GM18870 (cell line): ENCODE measurements around the gene CADM4.
"Not testable (repeated sequence)": the region's sequence is repeated elsewhere in the genome, so short reads cannot be mapped to it uniquely, and the experiment has no call there.

Experiments used
- ATAC-seq: cut with Tn5 transposase; IDR thresholded peaks from one replicate; pipeline ENCODE4 v1.9.1; 2021; ENCODE audit warnings: moderate library complexity; ENCODE audit not compliant: unreplicated experiment

The CADM4 gene

DNA sequence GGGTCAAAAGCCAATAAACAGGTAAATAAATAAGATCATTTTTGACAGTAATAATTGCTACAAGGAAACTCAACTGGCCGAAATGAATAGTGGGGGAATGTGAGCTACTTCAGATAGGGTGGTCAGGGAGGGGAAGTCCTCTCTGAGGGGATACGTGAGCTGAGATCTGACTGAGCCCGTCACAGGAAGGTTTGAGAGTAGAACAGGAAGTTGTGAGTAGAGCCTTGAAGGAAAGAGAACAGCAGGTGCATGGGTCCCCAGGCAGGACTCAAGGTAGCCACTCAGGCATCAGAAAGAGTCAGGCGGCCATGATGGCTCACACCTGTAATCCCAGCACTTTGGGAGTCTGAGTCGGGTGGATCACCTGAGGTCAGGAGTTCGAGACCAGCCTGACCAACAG, 50.0 kb downstream of the CADM4 start:
- no peak for ATAC-seq

DNA sequence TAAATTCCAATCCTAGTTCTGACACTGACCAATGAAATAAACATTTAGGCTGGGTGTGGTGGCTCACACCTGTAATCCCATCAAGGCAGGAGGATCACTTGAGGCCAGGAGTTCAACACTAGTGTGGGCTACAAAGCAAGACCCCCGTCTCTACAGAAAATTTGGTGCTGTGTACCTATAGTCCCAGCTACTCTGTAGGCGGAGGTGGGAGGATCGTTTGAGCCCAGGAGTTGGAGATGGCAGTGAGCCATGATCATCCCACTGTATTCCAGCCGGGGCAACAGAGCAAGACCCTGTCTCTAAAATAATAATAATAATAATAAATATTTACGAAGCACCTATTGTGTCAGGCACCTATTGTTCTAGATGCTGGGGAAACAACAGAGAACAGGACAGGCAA, 50.4 kb downstream of the CADM4 start:
- no peak for ATAC-seq

DNA sequence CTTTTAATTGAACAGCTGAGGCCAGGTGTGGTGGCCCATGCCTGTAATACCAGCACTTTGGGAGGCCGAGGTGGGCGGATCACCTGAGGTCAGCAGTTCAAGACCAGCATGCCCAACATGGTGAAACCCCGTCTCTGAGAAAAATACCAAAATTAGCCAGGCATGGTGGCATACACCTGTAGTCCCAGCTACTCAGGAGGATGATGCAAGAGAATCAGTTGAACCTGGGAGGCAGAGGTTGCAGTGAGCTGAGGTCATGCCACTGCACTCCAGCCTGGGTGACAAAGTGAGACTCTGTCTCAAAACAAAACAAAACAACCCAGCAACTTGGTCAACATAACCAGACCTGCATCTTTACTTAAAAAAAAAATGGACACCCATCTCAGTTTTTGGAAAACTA, 52.6 kb downstream of the CADM4 start:
- not testable (repeated sequence) for ATAC-seq

DNA sequence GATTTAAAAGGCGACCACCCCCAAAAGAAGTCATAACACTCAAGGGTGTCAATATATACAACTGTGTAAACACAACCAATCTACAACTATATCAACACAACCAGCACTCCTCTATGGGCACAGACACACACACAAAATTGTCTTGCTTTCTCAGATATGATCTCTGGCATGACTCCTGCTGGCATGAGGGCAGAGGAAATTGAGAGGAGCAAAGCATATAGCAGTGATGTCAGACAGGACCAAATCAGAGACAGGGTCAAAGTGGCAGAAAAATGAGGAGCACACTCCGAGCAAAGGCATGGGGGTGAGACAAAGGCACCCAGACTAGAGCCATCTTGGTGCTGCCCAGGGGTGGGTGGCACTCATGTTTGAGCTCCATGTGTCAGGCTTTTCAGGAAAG, 53.3 kb downstream of the CADM4 start:
- ATAC-seq = no peak

DNA sequence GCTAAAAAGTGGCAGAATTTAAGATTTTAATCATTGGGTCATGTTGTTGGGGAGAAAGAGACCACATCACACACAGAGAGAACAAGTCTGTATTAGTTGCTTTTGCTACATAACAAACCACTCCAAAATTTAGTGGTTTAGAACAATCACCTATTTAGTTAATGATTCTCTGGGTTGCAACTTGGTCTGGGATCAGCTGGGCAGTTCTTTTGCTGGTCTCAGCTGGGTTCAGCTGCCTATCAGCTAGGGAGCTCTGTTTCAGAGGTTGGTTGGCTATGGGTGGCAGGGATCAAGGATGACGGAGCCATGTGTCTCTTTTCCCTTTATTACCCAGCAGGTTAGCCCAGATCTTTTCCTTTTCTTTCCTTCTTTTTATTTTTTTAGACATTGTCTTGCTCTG, 55.2 kb downstream of the CADM4 start:
- ATAC-seq = no peak

- no peak for ATAC-seq
Measured at GRCh38 chr19:43582495-43582894, 57.2 kb downstream of the CADM4 start.

DNA sequence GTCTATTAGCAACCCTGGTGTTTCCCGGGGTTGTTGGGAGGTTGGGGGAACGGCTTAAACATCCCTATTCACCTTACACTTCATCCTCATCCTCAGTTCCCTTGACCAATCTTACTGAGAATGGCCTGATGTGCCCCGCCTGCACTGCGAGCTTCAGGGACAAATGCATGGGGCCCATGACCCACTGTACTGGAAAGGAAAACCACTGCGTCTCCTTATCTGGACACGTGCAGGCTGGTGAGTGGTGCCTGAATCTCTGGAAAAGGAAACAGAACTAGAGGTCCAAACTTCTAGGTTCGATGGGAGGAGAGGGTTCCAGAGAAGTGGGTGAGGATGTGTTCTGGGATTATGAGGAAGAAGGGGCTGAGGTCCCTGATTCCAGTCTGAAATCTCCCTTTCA, 58.2 kb downstream of the CADM4 start:
- ATAC-seq = no peak

- ATAC-seq = no peak
Measured at GRCh38 chr19:43578787-43579186, 60.9 kb downstream of the CADM4 start.

- ATAC-seq = no peak
Measured at GRCh38 chr19:43575955-43576878, 63.4 kb downstream of the CADM4 start.

DNA sequence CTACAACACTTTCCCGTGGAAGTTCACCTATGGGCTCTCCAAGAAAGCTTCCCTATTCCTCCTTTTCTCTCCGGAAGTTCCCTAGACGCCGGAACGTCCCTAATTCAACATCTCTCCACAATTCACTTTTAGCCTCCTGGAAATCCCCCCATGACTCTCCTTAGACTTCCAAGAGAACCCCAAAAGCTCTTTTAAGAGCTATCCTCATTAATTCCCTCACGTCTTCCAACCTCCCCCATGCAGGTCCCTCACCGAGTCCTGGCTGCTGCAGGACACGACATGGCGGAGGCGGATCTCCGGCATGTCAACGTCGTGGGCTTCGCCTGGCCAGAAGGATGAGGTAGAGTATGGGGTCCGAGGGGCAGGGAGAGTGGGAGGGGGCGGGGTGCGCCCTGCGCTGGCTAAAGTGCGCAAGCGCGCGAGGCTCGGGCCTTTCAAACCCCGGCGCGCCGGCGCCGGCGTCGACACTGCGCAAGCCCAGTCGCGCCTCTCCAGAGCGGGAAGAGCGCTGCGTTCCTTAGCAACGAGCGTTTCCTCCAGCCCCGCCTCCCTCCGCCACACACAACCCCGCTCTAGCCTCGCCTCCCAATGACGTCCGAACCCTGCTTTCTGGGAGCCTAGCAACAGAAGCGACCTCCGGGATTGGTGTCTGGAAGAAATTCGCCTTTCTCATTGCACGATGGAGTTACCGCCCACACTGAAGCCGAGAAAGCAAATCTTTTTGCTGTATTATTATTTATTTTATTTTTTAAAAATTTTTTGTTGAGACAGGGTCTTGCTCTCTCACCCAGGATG, 64.3 kb downstream of the CADM4 start, which contains the start of the genes PINLYP and XRCC1:
Gene PINLYP (plus strand): TSS at position 646 of the 795 bp plus-strand sequence. CDS start 1,391 bp downstream, outside the sequence.
Gene XRCC1 (minus strand): TSS at position 372 of the 795 bp plus-strand sequence. CDS start 69 bp downstream, at position 303.
- ATAC-seq = peak; percentile 73

DNA sequence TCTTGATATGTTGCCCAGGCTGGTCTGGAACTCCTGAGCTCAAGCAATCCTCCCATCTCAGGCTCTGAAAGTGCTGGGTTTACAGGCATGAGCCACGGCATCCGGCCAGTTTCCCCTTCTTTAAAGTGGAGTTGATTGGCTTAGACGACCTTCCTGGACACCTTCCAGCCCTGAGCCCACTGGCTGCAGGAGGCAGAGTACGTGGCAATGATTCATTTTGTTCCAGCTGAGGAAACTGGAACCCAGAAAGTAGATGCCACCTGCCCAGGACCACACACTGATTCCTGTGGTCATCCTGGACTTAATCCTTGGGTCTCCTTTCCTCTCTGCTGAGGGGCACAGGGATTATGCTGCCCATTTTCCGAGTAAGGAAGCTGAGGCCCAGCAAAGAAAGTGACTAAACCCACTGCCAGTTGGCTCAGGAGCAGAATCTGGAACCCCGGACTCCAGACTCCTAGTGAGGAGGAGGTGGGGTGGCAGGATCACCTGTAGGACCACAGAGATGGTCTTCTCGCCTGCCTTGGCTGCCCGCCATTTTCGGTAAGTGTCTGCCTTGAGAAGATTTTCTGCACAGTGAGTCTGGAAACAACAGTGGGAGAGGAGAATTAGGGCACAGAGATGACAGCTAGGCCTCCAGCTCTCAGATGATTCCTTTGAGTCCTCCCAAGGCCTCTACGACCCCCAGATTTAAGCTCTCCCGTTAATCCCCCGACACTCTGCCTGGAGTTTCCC, 65.1 kb downstream of the CADM4 start:
- no peak for ATAC-seq
